SK-N-SH (cell line): Measurements from ENCODE around the gene DUSP2. TPM values are rescaled to one million over a fixed set of nuclear protein-coding genes. Genes with fewer than 3 reads are reported as not detected.

Experiments used
- CTCF ChIA-PET: fragments of 300-600, 350-600 bp; formaldehyde crosslinking; extraction: SDS; loops from one replicate; lab custom pipeline; 2021; lab: Yijun Ruan, JAX
- POLR2A ChIA-PET: fragments of 350-600 bp; sonication (Branson Sonifier 250); formaldehyde crosslinking; extraction: SDS; loops from one replicate; lab custom pipeline; 2020; ENCODE audit warnings: antibody characterized with exemption, inconsistent platforms; lab: Yijun Ruan, JAX
- DNase-seq: peaks from one replicate; pipeline ENCODE4 v3.0.0; 2012
- H2AFZ ChIP-seq: fragments of 200-600 bp; sonication (generic); 2 replicates; pipeline ENCODE4 v1.8.1; 2016; ENCODE audit warnings: antibody characterized with exemption, mild to moderate bottlenecking, low read depth
- H3F3A ChIP-seq: fragments of 200-600 bp; sonication (generic); replicated peaks from 2 replicates; pipeline ENCODE3; 2016; ENCODE audit warnings: antibody characterized with exemption, mild to moderate bottlenecking; ENCODE audit not compliant: insufficient read depth
- H3K27ac ChIP-seq, 2 experiments: fragments of 200-500 bp in 1 of 2; fragments of 200-600 bp in 1 of 2; sonication (Bioruptor generic) in 1 of 2; sonication (generic), shearing (Covaris generic) in 1 of 2; 2 replicates each; pipeline versions ENCODE4 v1.5.1 to v1.6.1; 2014 to 2016; ENCODE audit warnings: low read depth in 2 of 2, inconsistent platforms in 1 of 2, low read length in 1 of 2, mild to moderate bottlenecking in 1 of 2, mixed read lengths in 1 of 2
- H3K27me3 ChIP-seq: fragments of 200-600 bp; sonication (generic), shearing (Covaris generic); 2 replicates; pipeline ENCODE4 v1.6.1; 2016; ENCODE audit warnings: mixed run types; ENCODE audit not compliant: insufficient read depth
- H3K36me3 ChIP-seq, 2 experiments: fragments of 200-500 bp in 1 of 2; fragments of 200-600 bp in 1 of 2; sonication (Bioruptor generic) in 1 of 2; sonication (generic) in 1 of 2; replicated peaks in 1 of 2; 2 replicates each; pipeline versions ENCODE3 to v1.5.1; 2014 to 2016; ENCODE audit warnings: low read length in 1 of 2, mild to moderate bottlenecking in 1 of 2; ENCODE audit not compliant: insufficient read depth in 2 of 2, control insufficient read depth in 1 of 2
- H3K4me1 ChIP-seq, 2 experiments: fragments of 200-500 bp in 1 of 2; fragments of 200-600 bp in 1 of 2; sonication (Bioruptor generic) in 1 of 2; sonication (generic), shearing (Covaris generic) in 1 of 2; 2 replicates each; pipeline versions ENCODE4 v1.5.1 to v1.6.1; 2014 to 2016; ENCODE audit warnings: low read depth in 1 of 2, low read length in 1 of 2, mixed run types in 1 of 2; ENCODE audit not compliant: insufficient read depth in 2 of 2, control insufficient read depth in 1 of 2
- H3K4me2 ChIP-seq: fragments of 200-600 bp; sonication (generic), shearing (Covaris generic); 2 replicates; pipeline ENCODE4 v1.6.1; 2017; ENCODE audit warnings: mixed run types
- H3K4me3 ChIP-seq, 2 experiments: fragments of 200-500 bp in 1 of 2; fragments of 200-600 bp in 1 of 2; sonication (Bioruptor generic) in 1 of 2; sonication (generic), shearing (Covaris generic) in 1 of 2; 2 replicates each; pipeline versions ENCODE4 v1.5.1 to v1.8.1; 2014 to 2016; ENCODE audit warnings: low read depth in 2 of 2, inconsistent platforms in 1 of 2, low read length in 1 of 2, mild to moderate bottlenecking in 1 of 2, mixed read lengths in 1 of 2, moderate library complexity in 1 of 2
- H3K79me2 ChIP-seq: fragments of 200-600 bp; sonication (generic); 2 replicates; pipeline ENCODE4 v1.8.1; 2017; ENCODE audit warnings: mild to moderate bottlenecking; ENCODE audit not compliant: insufficient read depth
- H3K9ac ChIP-seq: fragments of 200-600 bp; sonication (generic); 2 replicates; pipeline ENCODE4 v1.6.1; 2017; ENCODE audit warnings: mixed run types
- H3K9me2 ChIP-seq: fragments of 200-600 bp; sonication (generic); 2 replicates; pipeline ENCODE4 v1.6.1; 2017; ENCODE audit warnings: mixed run types
- H3K9me3 ChIP-seq: fragments of 200-600 bp; sonication (generic); 2 replicates; pipeline ENCODE4 v1.6.1; 2017; ENCODE audit warnings: mixed run types, mild to moderate bottlenecking, moderate library complexity
- H4K20me1 ChIP-seq: fragments of 200-600 bp; sonication (generic); 2 replicates; pipeline ENCODE4 v1.6.1; 2017; ENCODE audit warnings: mild to moderate bottlenecking, mixed run types; ENCODE audit not compliant: insufficient read depth
- EP300 ChIP-seq, 2 experiments: IDR thresholded peaks; 2 replicates each; pipeline versions ENCODE4 v1.4.0 to v1.6.1; 2012; ENCODE audit warnings: borderline replicate concordance in 1 of 2, low read depth in 1 of 2, low read length in 1 of 2
- FOSL2 ChIP-seq: IDR thresholded peaks from 2 replicates; pipeline ENCODE4 v1.4.0; 2012; ENCODE audit warnings: low read depth, mild to moderate bottlenecking, moderate library complexity, borderline replicate concordance
- FOXM1 ChIP-seq: IDR thresholded peaks from 2 replicates; pipeline ENCODE4 v1.4.0; 2012; ENCODE audit warnings: low read depth, mild to moderate bottlenecking
- GATA2 ChIP-seq: sonication (generic); formaldehyde crosslinking; IDR thresholded peaks from 2 replicates; pipeline ENCODE4 v1.5.0; 2020; ENCODE audit warnings: mild to moderate bottlenecking, missing genetic modification reagents
- IRF3 ChIP-seq: fragments of 150-350 bp; IDR thresholded peaks from 2 replicates; pipeline ENCODE4 v1.6.1; 2016; ENCODE audit warnings: mild to moderate bottlenecking, low read depth, low read length
- MAX ChIP-seq: IDR thresholded peaks from 2 replicates; pipeline ENCODE4 v1.4.0; 2012; ENCODE audit warnings: low read depth
- MXI1 ChIP-seq: IDR thresholded peaks from 2 replicates; pipeline ENCODE4 v1.6.1; 2012; ENCODE audit warnings: mild to moderate bottlenecking, low read depth, low read length, improper control_type of control experiment
- NFIC ChIP-seq: IDR thresholded peaks from 2 replicates; pipeline ENCODE4 v1.4.0; 2012; ENCODE audit warnings: borderline replicate concordance
- PBX3 ChIP-seq: IDR thresholded peaks from 2 replicates; pipeline ENCODE4; 2012
- RAD21 ChIP-seq: IDR thresholded peaks from 2 replicates; pipeline ENCODE4 v1.6.1; 2012; ENCODE audit warnings: mild to moderate bottlenecking, low read length
- RCOR1 ChIP-seq: fragments of 150-350 bp; IDR thresholded peaks from 2 replicates; pipeline ENCODE4 v1.6.1; 2017; ENCODE audit warnings: antibody characterized with exemption, low read length
- RFX5 ChIP-seq: IDR thresholded peaks from 2 replicates; pipeline ENCODE4 v1.6.1; 2012; ENCODE audit warnings: mild to moderate bottlenecking, improper control_type of control experiment, low read length
- RXRA ChIP-seq: IDR thresholded peaks from 2 replicates; pipeline ENCODE4 v1.4.0; 2012; ENCODE audit warnings: low read depth, mild to moderate bottlenecking, borderline replicate concordance
- SIN3A ChIP-seq: IDR thresholded peaks from 2 replicates; pipeline ENCODE4 v1.6.1; 2012; ENCODE audit warnings: low read depth, mild to moderate bottlenecking, low read length, moderate library complexity, borderline replicate concordance
- TAF1 ChIP-seq: IDR thresholded peaks from 2 replicates; pipeline ENCODE4 v1.6.1; 2012; ENCODE audit warnings: low read depth, mild to moderate bottlenecking, low read length, moderate library complexity, borderline replicate concordance
- TCF12 ChIP-seq: IDR thresholded peaks from 2 replicates; pipeline ENCODE4 v1.4.0; 2012
- TEAD4 ChIP-seq: IDR thresholded peaks from 2 replicates; pipeline ENCODE4 v1.4.0; 2012; ENCODE audit warnings: mild to moderate bottlenecking, borderline replicate concordance; ENCODE audit not compliant: insufficient read depth
- ZBTB33 ChIP-seq: IDR thresholded peaks from 2 replicates; pipeline ENCODE4 v1.4.0; 2012; ENCODE audit warnings: low read depth, borderline replicate concordance
- WGBS: methylation state at CpG from one replicate; pipeline ENCODE4 v1.1.6; 2017; ENCODE audit warnings: low lambda C conversion rate; 5-methylcytosine and 5-hydroxymethylcytosine counted together
- polyA plus RNA-seq, 3 experiments: library from polyadenylated mRNA; depleted of rRNA; stranded (reverse); fragments of >200 nt; gene quantifications; 2 replicates each; pipeline ENCODE4 v1.2.3, GENCODE V29; 2012

The DUSP2 gene
- polyA plus RNA-seq, 1 of the 3 experiments (the other 2 are of a cell fraction) = 0.79 TPM

- Histone ChIP-seq H3F3A (peaks cover 29% of the 10 kb centered on the region), H3K9me2 (no peaks in the 10 kb centered on the region), H3K4me1 (peaks cover 33 to 57% of the 10 kb centered on the region in 2 experiments), H3K27ac (peak overlapping the region; percentile 88 to 95), H3K79me2 (peaks cover 12% of the 10 kb centered on the region; the same call in 1 of the 2 replicates), H3K36me3 (no peaks in the 10 kb centered on the region), H3K9ac (peak overlapping the region; percentile 41; the same call in 1 of the 2 replicates), H2AFZ (peak overlapping the region; percentile 78), H3K4me3 (no peak overlapping the region), H3K27me3 (no peaks in the 10 kb centered on the region), H3K4me2 (peak overlapping the region; percentile 69; the same call in 1 of the 2 replicates), H4K20me1 (no peaks in the 10 kb centered on the region), H3K9me3 (no peaks in the 10 kb centered on the region)
- peak; percentile 90 for DNase-seq
- ChIA-PET POLR2A (no interaction called here), CTCF (interaction anchor here (1.0 to 7.0 kb wide), 4 partner anchors 10 to 126 kb away, joined by 4 to 49 read pairs (median 28); partner anchors contain the start of genes ADRA2B and ASTL)
- WGBS = 33% methylated on average over 15 of the region's 29 CpGs
- TF ChIP-seq TCF12 (peak; percentile 45; the same call in 1 of the 2 replicates), TEAD4 (0 out of 2 replicates have a peak, but pooled peaks have one; percentile 10), NFIC (0 out of 2 replicates have a peak, but pooled peaks have one; percentile 49), IRF3 (no peak), RCOR1 (no peak), RXRA (no peak), ZBTB33 (no peak), TAF1 (0 out of 2 replicates have a peak, but pooled peaks have one; percentile 5), SIN3A (0 out of 2 replicates have a peak, but pooled peaks have one; percentile 22), GATA2 (0 out of 2 replicates have a peak, but pooled peaks have one; percentile 7), MAX (peak; percentile 64), RFX5 (peak; percentile 23; the same call in 1 of the 2 replicates), MXI1 (peak; percentile 48; the same call in 1 of the 2 replicates), FOXM1 (no peak), PBX3 (peak; percentile 68), FOSL2 (peak; percentile 83; the same call in 1 of the 2 replicates), RAD21 (no peak; the same call in 1 of the 2 replicates), EP300 (IDR thresholded peaks at IDR 0.05; ENCODE audit: borderline replicate concordance in 1 of 2, low read depth in 1 of 2, low read length in 1 of 2) (peak in 1 of 2 experiments; percentile 57; a peak in 2 of 4 replicates)
These were observed 3.4 kb upstream of the DUSP2 start for GRCh38 chr2:96148410-96149217.
